WTC11 (cell line): Measurements from ENCODE around the gene RNF126. TPM values are rescaled to one million over a fixed set of nuclear protein-coding genes. Genes with fewer than 3 reads are reported as not detected.

Experiments
- ATAC-seq: fragments of 200-7000 bp; cut with Tn5 transposase; 2 replicates; pipeline ENCODE4 v1.10.0; 2021; ENCODE audit warnings: mild to moderate bottlenecking, moderate library complexity
- CTCF ChIA-PET: fragments of 300-600 bp; sonication (Branson Sonifier 250); formaldehyde crosslinking; loops from one replicate; lab custom pipeline; 2021; ENCODE audit warnings: antibody characterized with exemption; lab: Charles Lee
- POLR2A ChIA-PET: fragments of 350-600 bp; sonication (Branson Sonifier 250); formaldehyde crosslinking; loops from one replicate; lab custom pipeline; 2021; ENCODE audit warnings: antibody characterized with exemption; lab: Charles Lee
- DNase-seq: peaks from one replicate; pipeline ENCODE4 v3.0.0; 2021; ENCODE audit warnings: low spot score
- H3K27ac Mint-ChIP-seq: 2 replicates; pipeline ENCODE4 v1.8.0; 2021; ENCODE audit warnings: mixed read lengths
- H3K27me3 Mint-ChIP-seq: 2 replicates; pipeline ENCODE4 v1.8.0; 2021; ENCODE audit warnings: low read depth, mild to moderate bottlenecking, moderate library complexity, mixed read lengths
- H3K36me3 Mint-ChIP-seq: 2 replicates; pipeline ENCODE4 v1.8.0; 2021; ENCODE audit warnings: mixed read lengths
- H3K4me1 Mint-ChIP-seq: 2 replicates; pipeline ENCODE4 v1.8.0; 2022; ENCODE audit warnings: mixed read lengths
- H3K4me3 Mint-ChIP-seq: 2 replicates; pipeline ENCODE4 v1.8.0; 2021; ENCODE audit warnings: mild to moderate bottlenecking, moderate library complexity, mixed read lengths
- H3K9me3 Mint-ChIP-seq: 2 replicates; pipeline ENCODE4 v1.8.0; 2021; ENCODE audit warnings: mixed read lengths
- ARID4B ChIP-seq: sonication (generic); formaldehyde crosslinking; IDR thresholded peaks from 2 replicates; pipeline ENCODE4 v1.8.0; 2023; ENCODE audit warnings: missing genetic modification reagents, mild to moderate bottlenecking, borderline replicate concordance
- ATF1 ChIP-seq: sonication (generic); formaldehyde crosslinking; IDR thresholded peaks from 2 replicates; pipeline ENCODE4 v1.8.1; 2023; ENCODE audit warnings: mild to moderate bottlenecking, moderate library complexity, missing genetic modification reagents
- CDX4 ChIP-seq: fragments of 250-450 bp; sonication (Bioruptor Pico); IDR thresholded peaks from 2 replicates; pipeline ENCODE4 v1.9.0; 2021; ENCODE audit warnings: moderate library complexity, mild to moderate bottlenecking, inconsistent platforms, borderline replicate concordance
- GABPB1 ChIP-seq: sonication (generic); formaldehyde crosslinking; IDR thresholded peaks from 2 replicates; pipeline ENCODE4 v1.8.1; 2023; ENCODE audit warnings: mild to moderate bottlenecking, missing genetic modification reagents
- HMGA2 ChIP-seq: fragments of 250-450 bp; sonication (Bioruptor Pico); IDR thresholded peaks from 2 replicates; pipeline ENCODE4 v1.4.0; 2021; ENCODE audit warnings: mild to moderate bottlenecking, moderate library complexity
- IRF2 ChIP-seq: sonication (generic); formaldehyde crosslinking; IDR thresholded peaks from 2 replicates; pipeline ENCODE4 v1.8.0; 2022; ENCODE audit warnings: low read depth, missing genetic modification reagents, borderline replicate concordance
- NFATC4 ChIP-seq: fragments of 250-450 bp; sonication (Bioruptor Pico); IDR thresholded peaks from 2 replicates; pipeline ENCODE4 v1.9.0; 2021; ENCODE audit warnings: mild to moderate bottlenecking
- OVOL2 ChIP-seq: fragments of 250-450 bp; sonication (Bioruptor Pico); IDR thresholded peaks from 2 replicates; pipeline ENCODE4 v1.9.0; 2021; ENCODE audit warnings: mild to moderate bottlenecking, borderline replicate concordance
- TCF7 ChIP-seq: sonication (generic); formaldehyde crosslinking; IDR thresholded peaks from 2 replicates; pipeline ENCODE4 v1.8.0; 2022; ENCODE audit warnings: mild to moderate bottlenecking, low read depth, missing genetic modification reagents, moderate library complexity
- TEAD4 ChIP-seq: sonication (generic); formaldehyde crosslinking; IDR thresholded peaks from 2 replicates; pipeline ENCODE4 v1.8.0; 2022; ENCODE audit warnings: mild to moderate bottlenecking, missing genetic modification reagents
- USF1 ChIP-seq: sonication (generic); formaldehyde crosslinking; IDR thresholded peaks from 2 replicates; pipeline ENCODE4 v1.8.0; 2022; ENCODE audit warnings: mild to moderate bottlenecking, missing genetic modification reagents
- ZNF317 ChIP-seq: sonication (generic); formaldehyde crosslinking; IDR thresholded peaks from 2 replicates; pipeline ENCODE4 v1.8.1; 2023; ENCODE audit warnings: low read depth, mild to moderate bottlenecking, moderate library complexity, missing genetic modification reagents, borderline replicate concordance
- total RNA-seq: library from RNA; stranded (reverse); gene quantifications from 3 replicates; pipeline ENCODE4 v1.2.3, GENCODE V29; 2021
- TF ChIP-seq, protein P1 (sequence below): sonication (generic); formaldehyde crosslinking; IDR thresholded peaks from 2 replicates; pipeline ENCODE4 v1.8.0; 2022; ENCODE audit warnings: mild to moderate bottlenecking, missing genetic modification reagents
- TF ChIP-seq, protein P2 (sequence below): sonication (generic); formaldehyde crosslinking; conservative IDR thresholded peaks from 2 replicates; pipeline ENCODE4 v1.8.1; 2023; ENCODE audit warnings: mild to moderate bottlenecking, low read depth, missing genetic modification reagents, moderate library complexity
- TF ChIP-seq, protein P3 (sequence below): sonication (generic); formaldehyde crosslinking; IDR thresholded peaks from 2 replicates; pipeline ENCODE4 v1.8.1; 2023; ENCODE audit warnings: mild to moderate bottlenecking, missing genetic modification reagents, moderate library complexity

Gene RNF126
- total RNA-seq, 1 experiment from 2014 or later, result 84.4 TPM

GRCh38 chr19:620166-620862, 42.7 kb downstream of the RNF126 start:
- Mint-ChIP-seq H3K27me3 (no peaks in the 10 kb centered on the region), H3K27ac (no peak overlapping the region), H3K4me3 (no peak overlapping the region), H3K36me3 (peaks cover 21% of the 10 kb centered on the region), H3K9me3 (no peaks in the 10 kb centered on the region), H3K4me1 (no peaks in the 10 kb centered on the region)
- DNase-seq (no peak), ATAC-seq (no peak)
- ChIA-PET CTCF (no interaction called here), POLR2A (no interaction called here)
- TF ChIP-seq ZNF317 (CRISPR knock-in tag) (no peak), TEAD4 (no peak), HMGA2 (CRISPR knock-in tag) (no peak), USF1 (CRISPR knock-in tag) (no peak), OVOL2 (no peak), GABPB1 (CRISPR knock-in tag) (no peak), ARID4B (CRISPR knock-in tag) (no peak), IRF2 (CRISPR knock-in tag) (no peak), CDX4 (no peak), NFATC4 (CRISPR knock-in tag) (no peak), TCF7 (CRISPR knock-in tag) (no peak), ATF1 (CRISPR knock-in tag) (no peak)
- TF ChIP-seq, protein P1, sequence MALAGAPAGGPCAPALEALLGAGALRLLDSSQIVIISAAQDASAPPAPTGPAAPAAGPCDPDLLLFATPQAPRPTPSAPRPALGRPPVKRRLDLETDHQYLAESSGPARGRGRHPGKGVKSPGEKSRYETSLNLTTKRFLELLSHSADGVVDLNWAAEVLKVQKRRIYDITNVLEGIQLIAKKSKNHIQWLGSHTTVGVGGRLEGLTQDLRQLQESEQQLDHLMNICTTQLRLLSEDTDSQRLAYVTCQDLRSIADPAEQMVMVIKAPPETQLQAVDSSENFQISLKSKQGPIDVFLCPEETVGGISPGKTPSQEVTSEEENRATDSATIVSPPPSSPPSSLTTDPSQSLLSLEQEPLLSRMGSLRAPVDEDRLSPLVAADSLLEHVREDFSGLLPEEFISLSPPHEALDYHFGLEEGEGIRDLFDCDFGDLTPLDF (CRISPR knock-in tag), result no peak
- TF ChIP-seq, protein P2, sequence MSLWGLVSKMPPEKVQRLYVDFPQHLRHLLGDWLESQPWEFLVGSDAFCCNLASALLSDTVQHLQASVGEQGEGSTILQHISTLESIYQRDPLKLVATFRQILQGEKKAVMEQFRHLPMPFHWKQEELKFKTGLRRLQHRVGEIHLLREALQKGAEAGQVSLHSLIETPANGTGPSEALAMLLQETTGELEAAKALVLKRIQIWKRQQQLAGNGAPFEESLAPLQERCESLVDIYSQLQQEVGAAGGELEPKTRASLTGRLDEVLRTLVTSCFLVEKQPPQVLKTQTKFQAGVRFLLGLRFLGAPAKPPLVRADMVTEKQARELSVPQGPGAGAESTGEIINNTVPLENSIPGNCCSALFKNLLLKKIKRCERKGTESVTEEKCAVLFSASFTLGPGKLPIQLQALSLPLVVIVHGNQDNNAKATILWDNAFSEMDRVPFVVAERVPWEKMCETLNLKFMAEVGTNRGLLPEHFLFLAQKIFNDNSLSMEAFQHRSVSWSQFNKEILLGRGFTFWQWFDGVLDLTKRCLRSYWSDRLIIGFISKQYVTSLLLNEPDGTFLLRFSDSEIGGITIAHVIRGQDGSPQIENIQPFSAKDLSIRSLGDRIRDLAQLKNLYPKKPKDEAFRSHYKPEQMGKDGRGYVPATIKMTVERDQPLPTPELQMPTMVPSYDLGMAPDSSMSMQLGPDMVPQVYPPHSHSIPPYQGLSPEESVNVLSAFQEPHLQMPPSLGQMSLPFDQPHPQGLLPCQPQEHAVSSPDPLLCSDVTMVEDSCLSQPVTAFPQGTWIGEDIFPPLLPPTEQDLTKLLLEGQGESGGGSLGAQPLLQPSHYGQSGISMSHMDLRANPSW (CRISPR knock-in tag), result no peak
- TF ChIP-seq, protein P3, sequence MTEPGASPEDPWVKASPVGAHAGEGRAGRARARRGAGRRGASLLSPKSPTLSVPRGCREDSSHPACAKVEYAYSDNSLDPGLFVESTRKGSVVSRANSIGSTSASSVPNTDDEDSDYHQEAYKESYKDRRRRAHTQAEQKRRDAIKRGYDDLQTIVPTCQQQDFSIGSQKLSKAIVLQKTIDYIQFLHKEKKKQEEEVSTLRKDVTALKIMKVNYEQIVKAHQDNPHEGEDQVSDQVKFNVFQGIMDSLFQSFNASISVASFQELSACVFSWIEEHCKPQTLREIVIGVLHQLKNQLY (CRISPR knock-in tag), result no peak
